ENCODE results near the gene TMEM218.

The TMEM218 gene

DNA sequence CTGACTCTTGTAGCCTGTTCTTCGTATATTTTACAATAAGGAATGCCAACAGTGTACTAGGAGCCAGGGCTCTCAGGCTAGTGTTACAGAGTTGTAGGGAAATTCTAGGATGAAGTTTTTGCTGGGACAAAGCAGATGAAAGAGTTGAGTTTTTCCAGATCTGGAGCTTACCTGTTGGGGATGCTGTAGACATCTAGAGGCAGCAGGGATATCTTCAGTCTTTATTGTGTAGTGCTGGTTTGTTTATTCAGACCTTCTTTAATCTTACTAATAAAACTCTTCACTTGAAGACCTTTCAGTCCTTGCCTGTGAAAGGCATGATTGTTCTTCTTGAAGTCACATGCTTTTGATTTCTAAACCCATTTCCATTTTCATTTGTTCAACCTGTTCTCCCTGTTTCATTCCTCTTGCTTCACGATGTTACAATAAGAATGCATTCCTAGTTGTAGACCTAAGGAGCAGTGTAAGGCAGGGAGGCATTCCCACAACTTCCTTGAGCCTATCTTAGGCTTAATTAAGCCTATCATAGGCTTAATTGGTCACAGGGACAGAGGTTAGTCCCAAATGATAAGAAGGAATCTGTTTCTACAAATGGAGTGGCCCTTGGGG, 56.2 kb downstream of the TMEM218 start:
- no peak for DNase-seq (ENCODE audit: low read depth)

- DNase-seq (ENCODE audit: low read depth), result no peak
Observed at GRCh38 chr11:125053167-125053566, 58.3 kb downstream of the TMEM218 start.

GRCh38 chr11:125052047-125052446, 59.4 kb downstream of the TMEM218 start:
- no peak for DNase-seq (ENCODE audit: low read depth)

- DNase-seq (ENCODE audit: low read depth), result no peak
Observed at GRCh38 chr11:125049164-125049792, 62.1 kb downstream of the TMEM218 start.
